Transverse colon (tissue), 3 donors: ENCODE results near the gene KTI12.

ENCODE experiments used
- POLR2A ChIP-seq: fragments of 450-650 bp; IDR thresholded peaks from one replicate; pipeline ENCODE4 v1.6.1; 2016; ENCODE audit warnings: antibody characterized with exemption, mild to moderate bottlenecking, moderate library complexity
- TF ChIP-seq, protein P1 (sequence below), 5 experiments: fragments of 200-600 bp in 3 of 5; fragments of 450-650 bp in 2 of 5; sonication (generic) in 3 of 5; IDR thresholded peaks; 1 replicate in 2 of 5; 2 replicates in 3 of 5; pipeline ENCODE4 v1.5.1; 2016 to 2017; ENCODE audit warnings: antibody characterized with exemption in 5 of 5, inconsistent platforms in 3 of 5, mild to moderate bottlenecking in 2 of 5, moderate library complexity in 1 of 5

DNA sequence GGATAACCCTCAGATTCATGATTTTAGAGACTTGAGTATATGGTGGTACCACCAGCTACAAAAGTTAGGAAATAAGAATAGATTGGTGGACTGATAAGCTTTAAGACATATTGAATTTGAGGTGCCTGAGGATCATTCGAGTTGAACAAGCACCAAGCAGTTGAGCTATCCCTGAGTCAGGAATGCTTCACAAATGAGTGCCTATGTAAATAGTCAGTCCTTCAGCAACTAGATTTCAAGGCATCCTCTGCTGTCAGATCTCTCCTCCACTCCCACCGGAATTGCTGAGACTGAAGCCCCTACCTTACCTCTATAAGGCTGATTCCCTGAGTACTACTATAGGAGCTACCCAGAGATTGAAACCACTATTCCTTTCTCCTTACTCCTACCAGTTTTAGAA, 29.6 kb upstream of the KTI12 start:
- no peak for TF ChIP-seq POLR2A
- TF ChIP-seq, protein P1, sequence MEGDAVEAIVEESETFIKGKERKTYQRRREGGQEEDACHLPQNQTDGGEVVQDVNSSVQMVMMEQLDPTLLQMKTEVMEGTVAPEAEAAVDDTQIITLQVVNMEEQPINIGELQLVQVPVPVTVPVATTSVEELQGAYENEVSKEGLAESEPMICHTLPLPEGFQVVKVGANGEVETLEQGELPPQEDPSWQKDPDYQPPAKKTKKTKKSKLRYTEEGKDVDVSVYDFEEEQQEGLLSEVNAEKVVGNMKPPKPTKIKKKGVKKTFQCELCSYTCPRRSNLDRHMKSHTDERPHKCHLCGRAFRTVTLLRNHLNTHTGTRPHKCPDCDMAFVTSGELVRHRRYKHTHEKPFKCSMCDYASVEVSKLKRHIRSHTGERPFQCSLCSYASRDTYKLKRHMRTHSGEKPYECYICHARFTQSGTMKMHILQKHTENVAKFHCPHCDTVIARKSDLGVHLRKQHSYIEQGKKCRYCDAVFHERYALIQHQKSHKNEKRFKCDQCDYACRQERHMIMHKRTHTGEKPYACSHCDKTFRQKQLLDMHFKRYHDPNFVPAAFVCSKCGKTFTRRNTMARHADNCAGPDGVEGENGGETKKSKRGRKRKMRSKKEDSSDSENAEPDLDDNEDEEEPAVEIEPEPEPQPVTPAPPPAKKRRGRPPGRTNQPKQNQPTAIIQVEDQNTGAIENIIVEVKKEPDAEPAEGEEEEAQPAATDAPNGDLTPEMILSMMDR (IDR thresholded peaks at IDR 0.05): no peak
